Left renal pelvis (tissue), 4 donors: ENCODE results near the gene NAA25. TPM values are rescaled to one million over a fixed set of nuclear protein-coding genes. Genes with fewer than 3 reads are reported as not detected.

Source experiments
- DNase-seq, 4 donors: peaks; one replicate each; pipeline ENCODE4 v3.0.0-alpha.2; 2013; ENCODE audit warnings: low read depth in 4 of 4, low spot score in 3 of 4
- polyA plus RNA-seq, 4 donors: library from polyadenylated mRNA; unstranded; fragments of 120-200 nt; gene quantifications; one replicate each; pipeline ENCODE4 v1.2.1, GENCODE V29; 2013; ENCODE audit not compliant: insufficient read length in 4 of 4

NAA25 gene
- polyA plus RNA-seq, 4 donors, result 13.4 to 26.4 (median 24.5) TPM

DNA sequence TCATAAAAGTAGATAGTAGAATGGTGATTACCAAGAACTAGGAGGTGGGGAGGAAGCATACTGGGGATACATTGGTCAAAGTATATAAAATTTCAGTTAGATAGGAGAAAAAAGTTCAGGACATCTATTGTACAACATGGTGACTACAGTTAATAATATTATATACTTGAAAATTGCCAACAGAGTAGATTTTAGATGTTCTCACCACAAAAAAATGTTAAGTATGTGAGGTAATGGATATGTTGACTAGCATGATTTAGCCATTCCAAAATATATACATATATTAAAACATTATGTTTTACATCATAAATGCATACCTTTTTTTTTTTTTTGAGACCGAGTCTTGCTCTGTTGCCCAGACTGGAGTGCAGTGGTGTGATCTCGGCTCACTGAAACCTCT is 126.6 kb downstream of the NAA25 start:
- no peak for DNase-seq

GRCh38 chr12:111980598-111980997 is 128.0 kb downstream of the NAA25 start:
- no peak for DNase-seq

- no peak for DNase-seq
Observed at GRCh38 chr12:111978545-111978944, 130.0 kb downstream of the NAA25 start.

GRCh38 chr12:111976860-111977259 is 131.7 kb downstream of the NAA25 start:
- no peak for DNase-seq

Other genes with a start within 250 kb of the NAA25 start
- gene TMEM116, start 95.6 kb downstream of the NAA25 start, polyA plus RNA-seq, result 10 to 100 TPM; 11.2 to 34.8 (median 34.1) TPM
- 100 to 1,000 TPM in 3 of 4 donors, 10 to 100 TPM in 1; 92.2 to 167 (median 147) TPM for gene ERP29, start 95.4 kb downstream of the NAA25 start, polyA plus RNA-seq
- gene TRAFD1, start 16.8 kb upstream of the NAA25 start, polyA plus RNA-seq, result 10 to 100 TPM; 34.1 to 42.7 (median 40.6) TPM